Nephron (organoid): Measurements from ENCODE around the gene GNG3.
"Not testable (repeated sequence)": the region's sequence is repeated elsewhere in the genome, so short reads cannot be mapped to it uniquely, and the experiment has no call there.

Experiments
- H3K27ac Mint-ChIP-seq, 3 experiments: 2 replicates each; pipeline ENCODE4 v1.8.0; 2020; ENCODE audit warnings: mixed read lengths in 3 of 3, mild to moderate bottlenecking in 2 of 3, moderate library complexity in 1 of 3
- H3K27me3 Mint-ChIP-seq: 2 replicates; pipeline ENCODE4 v1.8.0; 2021; ENCODE audit warnings: low read depth, mild to moderate bottlenecking, moderate library complexity, mixed read lengths
- H3K36me3 Mint-ChIP-seq: 2 replicates; pipeline ENCODE4 v1.8.0; 2020; ENCODE audit warnings: low read depth, mixed read lengths
- H3K4me1 Mint-ChIP-seq: 2 replicates; pipeline ENCODE4 v1.8.0; 2020; ENCODE audit warnings: mixed read lengths
- H3K4me3 Mint-ChIP-seq, 3 experiments: 2 replicates each; pipeline ENCODE4 v1.8.0; 2020; ENCODE audit warnings: mild to moderate bottlenecking in 3 of 3, mixed read lengths in 3 of 3, moderate library complexity in 2 of 3
- H3K9me3 Mint-ChIP-seq: 2 replicates; pipeline ENCODE4 v1.8.0; 2020; ENCODE audit warnings: mixed read lengths
- TF ChIP-seq, protein P1 (sequence below), 3 experiments: fragments of 200-600 bp; sonication (generic); IDR thresholded peaks; one replicate each; pipeline ENCODE4 v1.5.0; 2021; ENCODE audit warnings: antibody characterized with exemption in 3 of 3; ENCODE audit not compliant: unreplicated experiment in 3 of 3

GNG3 gene

DNA sequence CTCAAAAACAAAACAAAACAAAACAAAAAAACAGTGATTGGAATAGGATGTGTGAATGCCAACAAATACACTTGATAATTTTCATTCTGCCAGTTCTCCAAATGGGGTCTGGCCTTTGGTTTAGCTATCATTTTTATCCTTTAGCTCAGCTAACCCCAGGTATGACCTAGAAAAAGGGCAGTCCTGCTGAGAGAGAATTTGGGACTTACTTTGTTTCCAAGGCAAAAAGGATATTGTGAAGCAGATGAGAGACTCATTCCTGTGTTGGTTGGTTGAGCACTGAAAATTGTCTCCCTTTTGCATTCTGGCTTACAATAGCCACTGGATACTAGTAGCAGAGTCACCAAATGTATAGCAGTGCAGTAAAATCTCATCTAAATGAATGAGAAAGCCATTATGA lies 29.7 kb downstream of the GNG3 start:
- TF ChIP-seq, protein P1, sequence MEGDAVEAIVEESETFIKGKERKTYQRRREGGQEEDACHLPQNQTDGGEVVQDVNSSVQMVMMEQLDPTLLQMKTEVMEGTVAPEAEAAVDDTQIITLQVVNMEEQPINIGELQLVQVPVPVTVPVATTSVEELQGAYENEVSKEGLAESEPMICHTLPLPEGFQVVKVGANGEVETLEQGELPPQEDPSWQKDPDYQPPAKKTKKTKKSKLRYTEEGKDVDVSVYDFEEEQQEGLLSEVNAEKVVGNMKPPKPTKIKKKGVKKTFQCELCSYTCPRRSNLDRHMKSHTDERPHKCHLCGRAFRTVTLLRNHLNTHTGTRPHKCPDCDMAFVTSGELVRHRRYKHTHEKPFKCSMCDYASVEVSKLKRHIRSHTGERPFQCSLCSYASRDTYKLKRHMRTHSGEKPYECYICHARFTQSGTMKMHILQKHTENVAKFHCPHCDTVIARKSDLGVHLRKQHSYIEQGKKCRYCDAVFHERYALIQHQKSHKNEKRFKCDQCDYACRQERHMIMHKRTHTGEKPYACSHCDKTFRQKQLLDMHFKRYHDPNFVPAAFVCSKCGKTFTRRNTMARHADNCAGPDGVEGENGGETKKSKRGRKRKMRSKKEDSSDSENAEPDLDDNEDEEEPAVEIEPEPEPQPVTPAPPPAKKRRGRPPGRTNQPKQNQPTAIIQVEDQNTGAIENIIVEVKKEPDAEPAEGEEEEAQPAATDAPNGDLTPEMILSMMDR (IDR thresholded peaks at IDR 0.05; ENCODE audit: unreplicated experiment in 3 of 3), result no peak
- H3K27me3 Mint-ChIP-seq, result no peaks in the 10 kb centered on the region
- no peak overlapping the region for H3K4me3 Mint-ChIP-seq
- H3K9me3 Mint-ChIP-seq, result no peaks in the 10 kb centered on the region
- H3K4me1 Mint-ChIP-seq, result no peaks in the 10 kb centered on the region
- no peak overlapping the region for H3K27ac Mint-ChIP-seq
- H3K36me3 Mint-ChIP-seq, result peaks cover 33% of the 10 kb centered on the region

GRCh38 chr11:62747475-62748160 lies 40.1 kb downstream of the GNG3 start:
- H3K27me3 Mint-ChIP-seq, result no peaks in the 10 kb centered on the region
- H3K4me1 Mint-ChIP-seq, result no peaks in the 10 kb centered on the region
- peaks cover 13% of the 10 kb centered on the region for H3K36me3 Mint-ChIP-seq
- no peak overlapping the region for H3K4me3 Mint-ChIP-seq
- peak overlapping the region in 2 of 3 experiments; percentile 32 to 37 for H3K27ac Mint-ChIP-seq
- TF ChIP-seq, protein P1 (IDR thresholded peaks at IDR 0.05; ENCODE audit: unreplicated experiment in 3 of 3), result no peak
- H3K9me3 Mint-ChIP-seq, result no peaks in the 10 kb centered on the region

DNA sequence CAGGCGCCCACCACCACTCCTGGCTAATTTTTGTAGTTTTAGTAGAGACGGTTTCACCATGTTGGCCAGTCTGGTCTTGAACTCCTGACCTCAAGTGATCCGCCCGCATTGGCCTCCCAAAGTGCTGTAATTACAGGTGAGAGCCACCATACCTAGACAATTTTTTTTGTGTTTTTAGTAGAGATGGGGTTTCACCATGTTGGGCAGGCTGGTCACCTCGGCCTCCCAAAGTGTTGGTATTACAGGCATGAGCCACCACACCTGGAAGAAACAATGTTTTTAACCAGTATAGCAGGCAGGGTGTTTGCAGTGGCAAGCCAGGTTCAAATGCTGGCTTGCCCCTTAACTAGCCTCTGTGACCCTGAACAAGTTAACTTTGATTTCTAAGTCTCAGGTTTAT lies 42.5 kb downstream of the GNG3 start:
- H3K27ac Mint-ChIP-seq, H3K9me3 Mint-ChIP-seq, H3K4me1 Mint-ChIP-seq, H3K4me3 Mint-ChIP-seq, H3K27me3 Mint-ChIP-seq: not testable (repeated sequence)
- H3K36me3 Mint-ChIP-seq, result peaks cover 16% of the 10 kb centered on the region

DNA sequence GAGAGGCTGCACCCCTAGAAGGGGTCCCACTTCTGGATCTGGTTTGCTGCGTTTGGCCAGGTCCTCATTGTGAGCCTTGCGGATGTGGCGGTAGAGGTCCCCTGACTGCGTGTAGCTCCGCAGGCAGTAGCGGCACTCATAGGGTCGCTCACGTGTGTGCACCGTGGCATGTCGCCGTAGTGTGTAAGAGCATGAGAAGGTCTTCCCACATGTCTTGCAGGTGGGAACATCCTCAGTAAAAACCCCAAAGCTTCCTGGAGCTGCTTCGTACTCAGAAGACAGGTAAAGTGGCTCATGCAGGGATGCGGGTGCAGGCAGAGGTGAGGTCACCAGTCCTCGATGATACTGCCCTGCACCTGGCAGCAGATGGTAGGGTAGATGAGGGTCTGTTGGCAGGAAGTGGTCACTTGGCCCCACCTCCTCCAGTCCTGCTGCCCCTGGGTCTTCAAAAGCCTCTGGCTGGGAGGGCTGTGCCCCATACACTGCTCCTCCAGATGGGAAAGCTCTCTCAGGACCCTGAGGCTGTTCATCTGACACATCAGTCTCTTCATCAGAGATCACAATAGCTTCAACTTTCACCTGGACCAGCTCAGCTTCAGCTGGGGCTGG lies 44.8 kb downstream of the GNG3 start:
- Mint-ChIP-seq H3K36me3 (peaks cover 16% of the 10 kb centered on the region), H3K9me3 (no peaks in the 10 kb centered on the region), H3K4me1 (peaks cover 10% of the 10 kb centered on the region), H3K27me3 (no peaks in the 10 kb centered on the region), H3K27ac (peak overlapping the region in 2 of 3 experiments; percentile 26 to 76), H3K4me3 (peak overlapping the region; percentile 64 to 97 (median 68))
- TF ChIP-seq, protein P1 (IDR thresholded peaks at IDR 0.05; ENCODE audit: unreplicated experiment in 3 of 3), result no peak

GRCh38 chr11:62752994-62753735 lies 45.7 kb downstream of the GNG3 start:
- no peaks in the 10 kb centered on the region for H3K9me3 Mint-ChIP-seq
- H3K27me3 Mint-ChIP-seq, result no peaks in the 10 kb centered on the region
- peaks cover 16% of the 10 kb centered on the region for H3K36me3 Mint-ChIP-seq
- peak overlapping the region; percentile 91 to 98 (median 97) for H3K27ac Mint-ChIP-seq
- peak overlapping the region; percentile 87 to 97 (median 94) for H3K4me3 Mint-ChIP-seq
- TF ChIP-seq, protein P1 (IDR thresholded peaks at IDR 0.05; ENCODE audit: unreplicated experiment in 3 of 3), result no peak
- peaks cover 10% of the 10 kb centered on the region for H3K4me1 Mint-ChIP-seq
